NCI-H345 (cell line): Measurements from ENCODE around the gene IQGAP2.

ENCODE experiments used
- DNase-seq: peaks from one replicate; lab custom pipeline; 2025; lab: John Stamatoyannopoulos, UW

The IQGAP2 gene

GRCh38 chr5:76612942-76613341, 209.9 kb downstream of the IQGAP2 start:
- no peak for DNase-seq

GRCh38 chr5:76615759-76616158, 212.7 kb downstream of the IQGAP2 start:
- DNase-seq = no peak

- DNase-seq = no peak
These were observed 213.1 kb downstream of the IQGAP2 start for GRCh38 chr5:76616206-76616605.

- DNase-seq = no peak
These were observed 214.1 kb downstream of the IQGAP2 start for GRCh38 chr5:76617229-76617628.

GRCh38 chr5:76617675-76618074, 214.6 kb downstream of the IQGAP2 start:
- DNase-seq = no peak

GRCh38 chr5:76620166-76620565, 217.1 kb downstream of the IQGAP2 start:
- no peak for DNase-seq

- no peak for DNase-seq
These were observed 219.0 kb downstream of the IQGAP2 start for GRCh38 chr5:76622076-76622475.

GRCh38 chr5:76622973-76623596, 220.0 kb downstream of the IQGAP2 start, which contains the start of gene F2RL2:
Gene F2RL2 (minus strand): TSS chr5:76623403. CDS start chr5:76623230, 173 bp downstream.
- DNase-seq = no peak

GRCh38 chr5:76625087-76625815, 222.2 kb downstream of the IQGAP2 start:
- DNase-seq = no peak

- no peak for DNase-seq
These were observed 223.7 kb downstream of the IQGAP2 start for GRCh38 chr5:76626738-76627137.

- DNase-seq = no peak
These were observed 231.6 kb downstream of the IQGAP2 start for GRCh38 chr5:76634661-76635060.

GRCh38 chr5:76637490-76637889, 234.4 kb downstream of the IQGAP2 start:
- DNase-seq = no peak

GRCh38 chr5:76638479-76638878, 235.4 kb downstream of the IQGAP2 start:
- DNase-seq = no peak

- no peak for DNase-seq
These were observed 238.5 kb downstream of the IQGAP2 start for GRCh38 chr5:76641514-76642120.

- no peak for DNase-seq
These were observed 239.4 kb downstream of the IQGAP2 start for GRCh38 chr5:76642390-76643040.

- no peak for DNase-seq
These were observed 240.3 kb downstream of the IQGAP2 start for GRCh38 chr5:76643371-76643770.

GRCh38 chr5:76649140-76649539, 246.1 kb downstream of the IQGAP2 start:
- DNase-seq = no peak

GRCh38 chr5:76652809-76653414, 249.8 kb downstream of the IQGAP2 start:
- no peak for DNase-seq

- no peak for DNase-seq
These were observed 254.0 kb downstream of the IQGAP2 start for GRCh38 chr5:76657091-76657490.

GRCh38 chr5:76657683-76658311, 254.7 kb downstream of the IQGAP2 start:
- DNase-seq = no peak

GRCh38 chr5:76660360-76660759, 257.3 kb downstream of the IQGAP2 start:
- DNase-seq = no peak

GRCh38 chr5:76662521-76662920, 259.4 kb downstream of the IQGAP2 start:
- no peak for DNase-seq
